ENCODE measurements around the gene CFDP1.

CFDP1 gene

DNA sequence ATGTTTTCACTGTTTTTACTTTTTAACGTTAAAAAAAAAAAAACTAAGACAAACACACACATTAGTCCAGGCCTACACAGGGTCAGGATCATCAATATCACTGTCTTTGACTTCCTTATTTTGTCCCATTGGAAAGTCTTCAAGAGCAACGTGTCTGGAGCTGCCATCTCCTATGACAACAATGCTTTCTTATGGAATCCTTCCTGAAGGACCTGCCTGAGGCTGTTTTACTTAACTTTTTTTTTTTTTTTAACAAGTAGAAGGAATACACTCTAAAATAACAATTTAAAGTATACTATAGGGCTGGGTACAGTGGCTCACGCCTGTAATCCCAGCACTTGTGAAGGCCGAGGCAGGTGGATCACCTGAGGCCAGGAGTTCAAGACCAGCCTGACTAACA is 110.1 kb downstream of the CFDP1 start:
- DNase-seq (ENCODE audit: low spot score): no peak
- FAIRE-seq: no peak

DNA sequence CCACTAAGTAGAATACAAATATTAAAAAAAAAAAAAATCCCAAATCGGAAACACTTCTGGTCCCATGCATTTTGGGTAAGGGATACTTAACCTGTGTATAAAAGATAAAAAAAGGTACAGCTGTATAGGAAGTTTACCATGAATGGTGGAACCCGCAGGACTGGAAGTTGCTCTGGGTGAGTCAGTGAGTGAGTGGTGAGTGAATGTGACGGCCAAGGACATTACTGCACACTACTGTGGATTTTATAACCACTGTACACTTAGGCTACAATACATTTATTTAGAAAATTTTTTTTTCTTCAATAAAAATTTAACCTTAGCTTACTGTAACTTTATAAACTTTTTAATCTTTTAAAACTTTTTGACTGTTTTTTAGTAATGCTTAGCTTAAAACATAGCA is 110.6 kb downstream of the CFDP1 start:
- FAIRE-seq (no peak), DNase-seq (ENCODE audit: low spot score) (no peak)

DNA sequence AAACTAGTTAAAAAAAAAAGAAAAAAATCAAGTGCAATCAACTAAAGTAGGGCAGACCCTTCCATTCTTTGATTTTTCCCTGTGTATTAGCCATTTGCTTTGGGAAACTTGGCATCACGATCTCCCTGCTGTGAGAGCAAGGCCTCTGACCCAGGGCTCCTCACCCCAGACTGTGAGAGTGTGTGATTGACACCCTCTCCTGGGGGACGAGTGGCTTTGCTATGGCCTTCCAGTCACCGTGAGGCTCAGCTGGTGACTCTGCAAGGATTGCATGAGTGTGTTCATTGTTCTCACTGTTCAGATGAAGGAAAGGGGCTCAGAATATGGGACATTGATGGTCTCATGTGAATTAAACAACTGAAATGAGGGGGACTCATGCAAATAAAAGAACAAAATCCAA is 112.9 kb downstream of the CFDP1 start:
- no peak for FAIRE-seq
- peak; percentile 33 for DNase-seq (ENCODE audit: low spot score)

DNA sequence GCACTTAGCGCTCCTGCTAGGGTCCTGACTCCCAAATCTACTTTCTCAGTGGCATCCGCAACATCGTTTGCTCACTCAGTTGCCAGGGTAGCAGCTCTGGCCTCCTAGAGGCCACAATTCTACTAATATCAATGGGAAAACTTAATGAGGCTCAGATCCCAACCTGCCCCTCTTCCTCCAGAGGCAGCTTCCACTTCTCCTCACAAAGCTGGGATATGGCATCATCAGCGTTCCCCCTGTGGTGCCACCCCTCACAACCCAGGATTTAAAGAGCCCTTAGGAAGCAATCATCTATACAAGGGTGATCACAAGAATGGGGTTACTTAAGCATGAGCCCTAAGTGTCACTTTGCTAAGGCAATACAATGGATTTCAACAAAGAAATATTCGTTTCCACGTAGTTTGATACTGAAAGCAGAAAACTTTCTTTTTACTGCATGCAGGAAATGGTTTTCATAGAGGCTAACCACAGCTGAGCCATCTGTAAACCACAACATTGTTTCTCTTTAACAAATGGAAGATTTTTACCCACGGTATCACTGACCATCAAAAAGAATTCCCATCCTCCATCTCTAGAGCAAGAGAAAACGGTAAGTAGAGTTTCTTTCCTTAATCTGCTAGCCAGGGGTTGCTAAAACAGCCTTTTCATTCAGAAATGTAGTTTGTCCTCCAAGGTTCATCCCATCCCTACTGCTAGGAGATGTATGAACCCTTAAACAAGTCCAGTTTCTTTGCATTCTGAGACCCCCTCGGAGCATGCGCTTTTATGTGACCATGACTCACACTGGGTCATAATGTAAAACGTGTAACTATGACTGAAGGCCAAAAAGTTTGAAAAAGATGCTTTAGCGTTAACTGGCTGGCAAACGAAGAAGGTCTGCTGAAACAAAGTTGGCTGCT is 113.5 kb downstream of the CFDP1 start:
- DNase-seq (ENCODE audit: low spot score): peak; percentile 44

DNA sequence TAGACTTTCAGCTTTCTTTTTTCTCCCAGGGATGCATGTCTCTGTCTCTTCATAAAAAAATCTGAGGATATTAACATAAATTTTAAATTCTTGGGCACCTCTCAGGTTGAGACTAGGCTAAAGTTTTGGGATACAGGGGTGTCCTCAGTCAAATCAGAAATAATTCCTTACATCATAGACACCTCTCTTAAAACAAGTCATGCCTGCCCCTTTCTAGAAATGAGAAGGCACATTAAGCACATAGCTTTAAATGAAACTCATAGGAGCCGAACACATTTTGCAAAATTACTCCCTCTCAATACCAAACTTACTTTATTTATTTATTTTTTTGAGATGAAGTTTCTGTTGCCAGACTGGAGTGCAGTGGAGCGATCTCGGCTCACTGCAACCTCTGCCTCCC is 114.6 kb downstream of the CFDP1 start:
- no peak for DNase-seq (ENCODE audit: low spot score)

More for the DNA sequence above, 113.5 kb downstream of the CFDP1 start:
- FAIRE-seq: no peak

DNA sequence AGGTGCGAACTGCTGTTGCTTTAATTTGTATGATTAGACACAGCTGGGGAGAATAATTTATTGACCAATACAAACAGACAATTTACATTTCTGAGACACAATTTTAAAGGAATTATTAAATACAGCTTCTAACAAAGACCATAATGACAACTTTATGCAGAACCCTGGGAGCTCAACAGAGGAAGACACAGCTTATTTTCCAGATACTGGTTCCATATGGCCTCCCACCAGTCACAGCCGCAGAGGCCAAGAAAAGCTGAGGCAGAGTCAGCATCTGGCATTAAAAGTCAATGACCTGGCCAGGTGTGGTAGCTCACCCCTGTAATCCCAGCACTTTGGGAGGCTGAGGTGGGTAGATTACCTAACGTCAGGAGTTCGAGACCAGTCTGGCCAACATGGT is 115.8 kb downstream of the CFDP1 start:
- no peak for DNase-seq (ENCODE audit: low spot score)
- no peak for FAIRE-seq

More for the DNA sequence above, 114.6 kb downstream of the CFDP1 start:
- FAIRE-seq: no peak

DNA sequence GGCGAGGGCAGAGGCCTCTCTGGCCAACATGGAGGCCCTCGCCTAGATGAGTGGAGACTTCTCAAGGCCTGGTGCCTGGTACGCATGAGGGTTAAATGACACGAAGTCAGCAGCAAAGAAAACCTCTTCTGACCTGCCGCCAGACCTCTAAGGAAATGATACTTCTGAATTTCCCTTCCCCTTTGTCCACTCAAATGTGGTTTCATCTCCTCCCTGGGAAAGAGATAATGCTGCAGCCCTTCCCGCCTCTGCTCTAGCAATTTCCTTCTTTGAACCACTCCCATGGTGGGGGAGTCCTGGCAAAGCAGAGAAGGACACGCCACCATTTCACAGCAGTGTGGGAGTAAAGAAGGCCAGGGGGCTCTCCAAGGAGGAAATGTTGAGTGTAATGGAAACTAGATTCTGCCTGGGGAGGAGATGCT is 116.2 kb downstream of the CFDP1 start:
- FAIRE-seq (no peak), DNase-seq (ENCODE audit: low spot score) (no peak)

DNA sequence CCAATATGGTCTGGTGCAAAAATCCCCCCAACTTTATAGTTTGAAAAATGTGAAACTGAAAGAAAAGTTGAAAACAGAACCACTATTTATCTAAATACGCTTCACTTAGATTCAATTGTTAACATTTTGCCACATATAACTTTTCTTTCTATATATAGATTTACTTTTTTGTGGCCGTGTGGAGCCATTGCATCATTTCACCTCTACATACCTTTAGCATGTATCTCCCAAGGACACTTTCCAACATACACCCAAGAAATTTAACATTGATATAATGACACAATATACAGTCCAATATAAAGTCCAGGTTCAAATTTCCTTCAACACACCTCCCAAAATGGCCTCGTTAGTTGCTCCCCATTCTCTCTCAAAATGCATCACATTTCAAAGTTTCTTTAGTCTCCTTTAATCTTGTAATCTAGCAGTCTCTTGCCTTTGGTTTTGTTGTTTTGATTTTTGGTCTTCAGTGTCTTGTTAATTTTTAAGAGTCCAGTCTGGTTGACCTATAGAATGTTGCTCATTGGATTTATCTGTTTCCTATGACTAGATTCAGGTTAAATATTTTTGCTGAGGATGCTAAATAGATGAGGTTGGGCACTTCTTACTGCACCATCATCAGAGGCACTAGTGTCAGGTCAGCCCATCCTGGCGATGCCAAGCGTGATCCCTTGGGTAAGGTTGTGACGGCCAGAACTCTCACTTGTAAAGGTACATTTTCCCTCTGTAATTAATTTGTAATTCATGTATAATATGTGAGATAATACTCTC is 117.6 kb downstream of the CFDP1 start:
- FAIRE-seq: no peak
- DNase-seq (ENCODE audit: low spot score): no peak

DNA sequence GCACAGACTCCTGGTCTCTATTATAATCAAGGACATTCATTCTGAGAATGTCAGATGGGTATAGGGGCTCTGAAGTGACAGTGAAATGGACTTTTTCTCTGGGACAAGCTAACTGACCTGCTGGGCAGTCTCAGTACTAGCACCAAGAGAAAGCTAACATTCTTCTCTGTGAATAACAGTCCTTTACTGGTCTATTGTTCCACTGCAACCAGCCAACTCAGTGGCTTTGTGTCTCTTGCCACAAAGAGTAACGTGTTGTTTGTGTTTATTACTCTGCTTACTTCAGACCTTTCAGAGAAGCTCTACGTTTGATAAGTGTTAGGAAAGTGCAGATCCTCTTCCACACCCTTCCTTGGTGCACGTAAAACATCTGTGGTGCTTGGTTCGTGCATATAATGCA is 120.4 kb downstream of the CFDP1 start:
- FAIRE-seq: no peak

DNA sequence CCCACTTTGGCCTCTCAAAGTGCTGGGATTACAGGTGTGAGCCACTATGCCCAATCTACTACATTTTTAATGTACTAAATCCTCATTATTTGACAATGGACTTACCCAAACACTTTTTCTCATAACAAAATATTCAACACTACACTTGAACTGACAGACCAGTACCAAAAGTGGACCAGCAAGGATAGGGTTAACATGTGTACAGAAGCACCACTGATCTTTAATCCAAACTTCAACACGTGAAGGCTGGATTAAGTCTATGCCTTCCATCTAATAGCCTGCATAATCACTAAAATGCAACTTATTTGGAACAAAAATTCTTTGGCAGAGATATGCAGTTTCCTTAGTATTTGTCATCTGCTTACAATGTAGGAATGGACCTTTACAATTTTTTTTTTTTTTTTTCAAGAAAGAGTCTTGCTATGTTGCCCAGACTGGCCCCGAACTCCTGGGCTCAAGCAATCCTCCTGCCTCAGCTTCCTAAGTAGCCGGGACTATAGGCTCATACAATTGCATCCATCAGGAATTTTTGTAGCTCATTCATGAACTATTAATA is 121.8 kb downstream of the CFDP1 start:
- DNase-seq (ENCODE audit: low spot score) (no peak), FAIRE-seq (no peak)

More for the DNA sequence above, 120.4 kb downstream of the CFDP1 start:
- no peak for DNase-seq (ENCODE audit: low spot score)

DNA sequence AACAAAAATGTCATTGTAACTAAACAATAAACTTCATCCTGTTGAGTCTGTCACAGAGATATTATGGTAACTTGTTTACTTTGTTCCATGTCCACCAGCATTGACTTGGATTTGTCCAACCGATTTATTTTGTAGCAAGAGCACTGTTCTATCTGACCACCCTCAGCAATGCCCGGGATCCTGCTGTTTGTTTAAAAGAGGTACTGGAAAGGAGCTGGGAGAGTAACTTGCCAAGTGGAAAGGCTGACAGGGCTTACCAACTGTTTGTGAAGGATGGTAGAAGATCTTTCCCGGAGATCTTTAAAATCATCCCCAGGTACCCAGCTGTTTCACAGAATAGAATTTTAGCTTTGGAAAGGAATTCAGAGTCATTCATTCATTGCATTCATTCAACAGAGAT is 122.8 kb downstream of the CFDP1 start:
- no peak for DNase-seq (ENCODE audit: low spot score)
- FAIRE-seq: no peak

DNA sequence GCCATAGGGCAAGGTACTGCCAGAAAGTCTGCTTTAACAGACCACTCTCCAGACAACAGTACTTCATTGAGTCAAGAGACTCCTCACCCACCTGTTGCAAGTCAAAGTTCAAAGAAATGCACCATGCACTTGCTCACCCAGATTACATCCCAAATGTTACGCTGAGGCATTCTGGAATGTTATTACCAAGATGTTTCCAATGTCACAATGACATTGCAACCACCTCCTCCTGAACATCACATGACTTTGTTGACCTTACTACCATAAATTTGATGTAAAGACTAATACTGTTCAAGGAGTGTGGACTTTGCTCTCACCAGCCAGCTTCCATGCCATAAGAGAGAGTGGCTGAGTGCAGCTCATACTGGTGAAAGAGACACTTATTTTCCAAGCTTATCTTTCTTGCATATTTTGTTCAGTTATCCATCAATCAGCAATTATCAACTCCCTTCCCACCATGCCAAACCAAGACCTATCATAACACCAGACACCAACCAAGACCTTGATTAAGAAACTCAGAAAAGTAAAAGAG is 123.3 kb downstream of the CFDP1 start:
- DNase-seq (ENCODE audit: low spot score) (no peak), FAIRE-seq (no peak)

DNA sequence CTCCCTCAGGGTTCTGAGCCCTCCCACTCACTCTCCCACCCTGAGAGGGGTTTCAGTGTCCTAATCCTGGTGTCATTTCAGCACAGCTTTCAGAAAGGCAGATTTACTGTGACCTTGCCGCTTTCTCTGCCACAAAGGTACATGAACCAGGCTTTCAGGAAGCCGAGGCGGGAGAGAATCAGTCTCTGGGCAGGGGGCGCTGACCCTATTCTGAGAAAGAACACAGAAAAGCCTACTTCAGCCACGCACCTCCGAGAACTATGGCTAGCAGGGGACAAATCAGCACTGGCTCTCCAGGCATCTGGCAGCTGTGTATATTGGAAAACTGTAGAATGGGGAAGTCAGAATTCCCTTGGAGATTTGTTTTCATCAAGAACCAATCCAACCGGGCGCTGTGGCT is 124.1 kb downstream of the CFDP1 start:
- FAIRE-seq (no peak), DNase-seq (ENCODE audit: low spot score) (no peak)

DNA sequence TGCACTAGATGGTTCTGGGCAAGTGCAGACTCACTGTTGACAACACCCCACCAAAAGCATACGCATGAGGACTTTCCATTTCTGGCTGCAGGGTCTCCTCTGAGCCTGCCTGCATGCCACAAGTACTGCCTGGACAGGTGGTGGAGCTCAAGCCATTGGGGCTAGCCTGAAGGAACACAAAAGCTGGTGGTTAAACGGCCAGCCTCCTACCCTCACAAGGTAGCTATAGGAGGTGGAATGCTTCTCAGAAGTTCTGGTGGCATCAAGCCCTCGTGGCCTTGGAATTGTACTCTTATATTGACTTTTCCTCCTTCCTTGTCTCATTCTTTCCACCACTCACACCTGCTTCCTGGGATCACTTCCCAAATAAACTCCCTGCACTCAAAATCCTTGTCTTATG is 125.3 kb downstream of the CFDP1 start:
- DNase-seq (ENCODE audit: low spot score) (no peak), FAIRE-seq (no peak)

DNA sequence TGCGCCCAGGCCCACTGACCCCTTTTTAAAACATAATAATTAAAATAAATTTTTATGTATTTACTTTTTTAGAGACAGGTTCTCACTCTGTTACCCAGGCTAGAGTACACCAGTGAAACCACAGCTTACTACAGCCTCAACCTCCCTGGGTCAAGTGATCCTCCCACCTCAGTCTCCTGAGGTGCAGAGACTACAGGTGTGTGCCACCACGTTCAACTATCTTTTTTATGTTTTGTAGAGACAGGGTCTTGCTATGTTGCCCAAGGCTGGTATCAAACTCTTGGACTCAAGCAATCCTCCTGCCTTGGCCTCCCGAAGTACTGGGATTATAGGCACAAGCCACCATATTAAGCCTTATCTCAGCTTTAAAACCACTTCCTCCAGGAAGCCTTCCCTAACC is 125.8 kb downstream of the CFDP1 start:
- FAIRE-seq (no peak), DNase-seq (ENCODE audit: low spot score) (no peak)

DNA sequence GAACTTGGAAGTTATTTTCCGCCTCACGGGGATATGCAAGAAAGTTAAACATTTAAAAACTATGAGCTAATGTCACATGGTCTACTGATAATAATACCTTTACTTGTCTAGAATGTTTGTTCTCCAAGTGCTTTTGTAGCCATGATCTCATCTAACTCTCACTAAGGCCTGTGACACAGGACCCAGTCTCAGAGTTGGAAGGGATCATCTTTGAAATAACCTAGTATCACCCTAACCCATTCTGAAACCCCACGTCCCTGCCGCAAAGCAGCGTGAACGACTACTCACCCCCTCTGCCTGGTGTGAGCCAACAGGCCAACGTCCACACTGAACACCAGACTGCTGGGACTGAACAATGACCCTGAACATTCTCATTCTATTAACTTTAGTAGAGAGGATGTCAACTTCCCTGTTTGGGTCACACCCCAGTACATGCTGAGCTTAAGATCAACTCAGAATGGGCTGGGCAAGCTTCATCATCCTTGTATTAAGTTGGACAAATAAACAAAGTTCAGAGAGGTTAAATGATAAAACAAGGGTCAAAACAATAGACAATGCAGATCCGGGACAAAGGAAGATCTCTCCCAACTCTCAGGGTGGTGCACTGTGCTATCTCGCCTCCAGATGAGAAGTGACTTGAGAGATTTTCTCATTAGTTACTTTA is 127.1 kb downstream of the CFDP1 start:
- FAIRE-seq (no peak), DNase-seq (ENCODE audit: low spot score) (no peak)

DNA sequence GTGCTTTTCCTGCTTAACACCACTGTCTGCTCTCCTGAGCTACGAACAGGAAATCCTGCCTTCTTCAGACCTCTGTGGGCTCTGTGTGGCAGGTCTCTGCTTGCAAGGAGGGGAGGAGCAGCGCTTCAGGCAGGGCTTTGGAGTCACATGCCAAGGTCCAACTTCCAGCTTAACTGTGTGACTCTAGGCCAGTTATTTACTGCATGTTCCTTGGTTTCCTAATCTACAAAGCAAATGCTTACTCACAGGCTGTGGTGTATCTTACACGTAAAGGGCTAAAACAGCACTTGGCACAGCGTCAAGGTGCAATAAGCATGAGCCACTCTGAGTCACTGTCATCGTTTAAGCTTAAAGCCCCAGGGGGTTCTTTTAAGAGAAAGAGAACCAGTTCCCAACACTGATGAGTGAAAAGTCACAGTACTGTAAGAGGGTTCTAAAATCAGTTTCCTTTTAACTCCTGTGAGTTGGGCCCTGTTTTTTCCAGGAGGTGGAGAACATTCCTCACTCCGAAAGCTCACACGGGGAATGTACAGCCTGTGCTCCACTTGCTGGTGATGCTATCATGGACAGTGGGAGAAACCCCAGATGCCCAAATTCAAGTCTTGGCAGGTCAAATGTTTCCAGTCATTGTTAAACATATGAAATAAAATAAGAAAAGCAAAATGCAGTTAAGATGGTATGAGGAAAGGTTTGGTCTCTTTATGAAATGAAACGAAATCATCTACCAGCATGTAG is 127.8 kb downstream of the CFDP1 start:
- FAIRE-seq (no peak), DNase-seq (ENCODE audit: low spot score) (peak; percentile 90)

DNA sequence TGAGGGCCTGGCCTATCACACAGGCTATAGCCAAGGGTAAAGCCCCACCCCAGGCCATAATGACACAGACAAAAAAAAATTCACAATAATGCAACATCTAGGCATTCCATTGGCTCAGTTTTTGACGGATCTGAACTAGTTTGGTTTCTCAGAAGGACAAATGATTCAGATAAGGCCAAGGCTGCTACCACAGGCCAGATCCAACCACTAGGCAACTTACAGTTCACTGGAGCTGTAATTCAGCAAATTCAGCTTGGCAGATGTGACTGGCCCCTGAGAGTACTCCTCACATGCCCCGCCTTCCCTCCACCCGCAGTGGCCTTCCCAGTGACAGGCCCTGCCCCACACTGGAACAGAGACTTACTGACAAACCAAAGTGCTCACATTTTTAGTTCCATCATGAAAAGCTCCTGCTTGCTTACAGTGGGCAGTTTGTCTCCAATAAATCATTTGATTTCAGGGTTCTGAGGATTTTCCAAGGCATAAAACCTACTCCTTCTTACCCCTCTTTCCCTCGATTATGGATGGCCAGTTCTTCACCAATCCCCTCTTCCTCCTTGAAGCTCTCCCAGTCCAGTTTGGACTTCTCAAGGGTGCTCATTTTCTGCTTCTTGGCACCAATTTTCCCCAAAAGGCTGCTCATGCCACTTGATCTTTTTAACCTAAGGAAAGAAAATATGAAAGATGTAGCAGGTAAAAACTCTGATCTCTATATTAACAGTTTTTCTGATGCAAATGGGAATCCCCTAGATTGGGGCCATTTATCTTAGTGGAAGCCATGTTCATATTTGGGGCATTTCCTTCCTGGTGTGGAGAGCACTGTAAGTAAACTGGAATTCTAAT is 128.6 kb downstream of the CFDP1 start:
- FAIRE-seq (no peak), DNase-seq (ENCODE audit: low spot score) (no peak)

DNA sequence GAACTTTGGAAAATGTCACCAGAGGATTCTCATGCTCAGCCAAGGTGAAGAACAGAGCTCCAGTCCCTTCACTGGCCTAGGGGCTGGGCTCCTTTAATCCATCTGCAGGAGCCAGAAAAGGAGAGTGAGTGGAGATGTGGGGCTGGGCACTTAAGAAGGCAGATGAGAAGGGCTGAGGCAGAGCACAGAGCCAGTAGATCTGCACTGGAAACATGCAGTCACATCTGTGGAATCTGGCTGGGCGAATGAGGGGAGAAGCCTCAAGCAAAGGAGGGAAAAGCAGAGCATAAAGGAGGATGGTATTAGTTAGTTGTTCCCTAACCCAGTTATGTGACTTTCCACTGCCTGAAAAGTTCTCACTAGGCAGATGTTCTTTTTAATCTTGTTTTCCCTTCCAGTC is 131.5 kb downstream of the CFDP1 start:
- no peak for FAIRE-seq
- no peak for DNase-seq (ENCODE audit: low spot score)

DNA sequence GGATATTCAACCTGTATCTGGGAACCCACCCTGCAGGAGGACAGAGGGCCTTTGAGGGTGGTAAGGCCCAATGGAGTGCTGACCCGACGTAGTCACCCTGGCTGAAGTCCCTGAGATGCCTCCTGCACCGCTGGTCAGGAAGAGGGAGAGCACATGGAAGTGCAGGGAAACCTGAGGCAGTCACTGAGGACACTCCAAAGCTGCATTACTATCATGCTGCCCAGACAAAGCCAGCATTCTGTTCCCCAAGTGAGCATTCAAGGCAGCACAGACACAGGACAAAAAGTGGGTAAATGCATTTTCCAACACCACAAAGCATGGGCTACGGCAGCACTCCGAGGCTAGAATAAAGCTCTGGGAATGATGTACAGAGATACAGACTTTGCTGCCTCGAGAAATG is 135.0 kb downstream of the CFDP1 start:
- no peak for FAIRE-seq

More for the DNA sequence above, 135.0 kb downstream of the CFDP1 start:
- DNase-seq (ENCODE audit: low spot score): no peak
